ENCODE results near the gene FBXO47.
"Not testable (repeated sequence)": the region's sequence is repeated elsewhere in the genome, so short reads cannot be mapped to it uniquely, and the experiment has no call there.

FBXO47 gene

GRCh38 chr17:38921756-38922411 is 45.3 kb downstream of the FBXO47 start:
- DNase-seq, result no peak

GRCh38 chr17:38920374-38921291 is 46.6 kb downstream of the FBXO47 start:
- DNase-seq, result no peak

GRCh38 chr17:38919316-38920078 is 47.7 kb downstream of the FBXO47 start:
- DNase-seq, result no peak

- no peak for DNase-seq
These were observed 48.3 kb downstream of the FBXO47 start for GRCh38 chr17:38918916-38919315.

GRCh38 chr17:38918129-38918913 is 48.9 kb downstream of the FBXO47 start:
- no peak for DNase-seq

- no peak for DNase-seq
These were observed 49.9 kb downstream of the FBXO47 start for GRCh38 chr17:38917259-38917658.

- no peak for DNase-seq
These were observed 50.4 kb downstream of the FBXO47 start for GRCh38 chr17:38916771-38917170.

GRCh38 chr17:38915639-38915995 is 51.6 kb downstream of the FBXO47 start:
- DNase-seq, result no peak

GRCh38 chr17:38914741-38915638 is 52.2 kb downstream of the FBXO47 start:
- no peak for DNase-seq

GRCh38 chr17:38912221-38912813 is 54.9 kb downstream of the FBXO47 start:
- DNase-seq, result no peak

GRCh38 chr17:38911731-38912081 is 55.5 kb downstream of the FBXO47 start:
- not testable (repeated sequence) for DNase-seq

- DNase-seq, result no peak
These were observed 56.0 kb downstream of the FBXO47 start for GRCh38 chr17:38911081-38911730.

GRCh38 chr17:38910325-38910724 is 56.9 kb downstream of the FBXO47 start:
- no peak for DNase-seq

GRCh38 chr17:38908676-38909181 is 58.5 kb downstream of the FBXO47 start:
- no peak for DNase-seq

- DNase-seq, result no peak
These were observed 59.1 kb downstream of the FBXO47 start for GRCh38 chr17:38907930-38908675.

- DNase-seq, result no peak
These were observed 60.6 kb downstream of the FBXO47 start for GRCh38 chr17:38906460-38907228.

- no peak for DNase-seq
These were observed 61.8 kb downstream of the FBXO47 start for GRCh38 chr17:38905375-38905774.

- no peak for DNase-seq
These were observed 62.3 kb downstream of the FBXO47 start for GRCh38 chr17:38904892-38905291.

GRCh38 chr17:38903404-38903803 is 63.8 kb downstream of the FBXO47 start:
- DNase-seq, result no peak
